HFF-Myc (cell line): ENCODE results near the gene CHCHD6.

Experiments
- DNase-seq: peaks from one replicate; pipeline ENCODE4 v3.0.0-alpha.2; 2011; ENCODE audit warnings: low read depth; ENCODE audit errors: extremely low read depth
- H3K4me3 ChIP-seq: replicated peaks from 2 replicates; pipeline ENCODE4 v1.5.1; 2011; ENCODE audit warnings: low read depth, mild to moderate bottlenecking, control low read depth, low read length
- TF ChIP-seq, protein P1 (sequence below): IDR thresholded peaks from 2 replicates; pipeline ENCODE4 v1.5.1; 2012; ENCODE audit warnings: mild to moderate bottlenecking, low read depth, low read length, control low read depth; ENCODE audit errors: missing control alignments

CHCHD6 gene

DNA sequence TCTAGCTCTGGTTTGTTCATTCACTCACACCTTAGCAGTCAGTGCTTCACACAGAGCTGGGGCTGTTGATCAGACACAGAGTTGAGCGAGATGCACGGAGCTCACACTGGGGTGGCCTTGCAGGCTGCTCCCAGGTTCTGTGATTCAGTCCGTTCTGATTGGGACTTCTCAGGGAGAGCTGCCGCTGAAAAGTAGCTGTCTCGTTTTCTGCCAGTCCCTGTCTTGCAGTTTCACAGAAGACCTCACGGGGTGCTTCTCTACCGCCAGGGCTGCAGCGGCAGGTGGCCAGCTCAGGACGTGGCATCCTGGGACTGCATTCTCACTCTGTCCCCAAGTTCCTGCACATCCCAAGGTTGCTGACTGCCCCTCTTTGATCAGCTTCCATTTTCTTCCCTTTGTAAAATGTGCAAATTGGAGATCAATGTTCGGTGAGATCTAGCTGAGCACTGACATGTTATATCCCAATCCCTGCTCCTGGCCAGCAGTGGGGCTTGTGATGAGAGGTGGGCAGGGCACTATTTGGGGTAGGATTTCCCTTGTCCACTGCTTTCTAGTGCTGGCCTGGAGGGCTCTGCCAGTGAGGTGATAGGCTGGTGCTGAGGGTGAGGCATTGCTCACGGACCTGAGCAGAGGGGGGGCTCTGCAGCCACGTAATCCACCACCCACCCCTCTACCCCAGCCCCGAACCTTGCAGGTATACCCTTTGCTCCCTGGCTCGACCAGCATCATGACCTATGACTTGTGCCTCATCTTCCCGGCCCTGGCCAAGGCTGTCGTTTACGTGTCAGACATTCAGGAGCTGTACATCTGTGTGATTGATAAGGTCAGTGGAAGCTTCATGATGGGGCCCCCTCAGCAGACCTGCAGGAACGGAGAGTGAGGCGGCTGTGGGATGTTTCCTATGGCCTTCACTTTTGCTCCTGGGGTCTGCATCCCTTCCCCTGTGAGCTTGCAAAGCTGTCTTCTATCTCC, 43.8 kb upstream of the CHCHD6 start:
- no peak overlapping the region for H3K4me3 ChIP-seq
- TF ChIP-seq, protein P1, sequence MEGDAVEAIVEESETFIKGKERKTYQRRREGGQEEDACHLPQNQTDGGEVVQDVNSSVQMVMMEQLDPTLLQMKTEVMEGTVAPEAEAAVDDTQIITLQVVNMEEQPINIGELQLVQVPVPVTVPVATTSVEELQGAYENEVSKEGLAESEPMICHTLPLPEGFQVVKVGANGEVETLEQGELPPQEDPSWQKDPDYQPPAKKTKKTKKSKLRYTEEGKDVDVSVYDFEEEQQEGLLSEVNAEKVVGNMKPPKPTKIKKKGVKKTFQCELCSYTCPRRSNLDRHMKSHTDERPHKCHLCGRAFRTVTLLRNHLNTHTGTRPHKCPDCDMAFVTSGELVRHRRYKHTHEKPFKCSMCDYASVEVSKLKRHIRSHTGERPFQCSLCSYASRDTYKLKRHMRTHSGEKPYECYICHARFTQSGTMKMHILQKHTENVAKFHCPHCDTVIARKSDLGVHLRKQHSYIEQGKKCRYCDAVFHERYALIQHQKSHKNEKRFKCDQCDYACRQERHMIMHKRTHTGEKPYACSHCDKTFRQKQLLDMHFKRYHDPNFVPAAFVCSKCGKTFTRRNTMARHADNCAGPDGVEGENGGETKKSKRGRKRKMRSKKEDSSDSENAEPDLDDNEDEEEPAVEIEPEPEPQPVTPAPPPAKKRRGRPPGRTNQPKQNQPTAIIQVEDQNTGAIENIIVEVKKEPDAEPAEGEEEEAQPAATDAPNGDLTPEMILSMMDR = peak; percentile 15
- no peak for DNase-seq

DNA sequence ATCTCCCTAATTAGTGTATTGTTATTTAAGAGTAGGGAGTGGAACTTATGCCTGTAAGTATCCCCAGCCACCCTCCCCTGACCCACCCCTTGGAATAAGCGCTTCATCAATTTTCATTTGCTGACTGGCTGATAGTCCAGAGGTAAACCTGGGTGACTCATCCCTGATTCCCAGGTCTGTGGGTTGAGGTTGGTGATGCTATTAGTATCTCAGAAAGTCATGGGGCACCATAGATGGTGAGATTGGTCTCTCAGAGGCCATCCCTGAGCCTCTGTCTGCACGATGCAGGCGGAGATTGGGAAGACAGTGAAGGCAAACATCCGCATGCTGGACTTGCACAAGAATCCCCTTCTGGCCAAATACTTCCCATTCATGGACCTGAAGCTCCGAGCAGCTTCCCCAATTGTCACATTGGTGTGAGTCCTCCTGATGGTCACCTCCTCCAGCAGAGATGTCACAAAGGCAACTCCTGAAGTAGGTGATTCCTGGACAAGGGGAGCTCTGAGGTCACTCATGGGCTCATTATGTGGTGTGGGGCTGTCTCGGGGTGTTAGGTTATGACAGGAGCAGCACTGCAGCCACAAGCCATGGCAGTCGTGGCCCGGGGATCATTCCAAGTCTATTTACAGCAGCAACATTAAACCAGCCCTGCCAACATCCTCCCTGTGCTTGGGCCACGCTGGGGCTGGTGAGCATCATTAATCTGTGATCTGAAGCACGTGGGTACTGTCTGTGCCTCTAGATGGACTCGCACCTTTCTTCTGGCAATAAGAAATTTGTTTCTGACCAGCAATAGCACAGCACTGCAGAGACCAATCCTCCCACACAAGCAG, 42.3 kb upstream of the CHCHD6 start:
- TF ChIP-seq, protein P1 = no peak
- H3K4me3 ChIP-seq = no peak overlapping the region
- DNase-seq = no peak

DNA sequence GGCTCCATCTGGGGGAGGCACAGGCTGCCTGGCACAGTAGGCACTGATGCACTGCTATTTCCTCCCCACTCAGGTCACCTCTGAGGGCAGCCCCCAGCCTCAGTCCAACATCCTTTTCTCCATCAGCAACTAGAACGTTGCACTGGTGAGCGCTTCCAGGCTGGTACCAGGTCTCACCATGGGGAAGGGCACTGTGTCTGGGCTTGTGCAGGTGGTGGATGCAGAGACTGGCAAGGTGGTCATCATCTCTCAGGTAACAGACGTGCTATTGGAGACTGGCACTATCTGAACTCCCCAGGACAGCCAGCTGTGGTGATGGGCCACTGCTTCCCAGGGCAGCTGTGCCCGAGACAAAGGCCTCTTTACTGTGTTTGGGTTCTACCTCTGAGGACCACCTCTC, 40.8 kb upstream of the CHCHD6 start:
- no peak overlapping the region for H3K4me3 ChIP-seq
- TF ChIP-seq, protein P1 = no peak
- DNase-seq = no peak

DNA sequence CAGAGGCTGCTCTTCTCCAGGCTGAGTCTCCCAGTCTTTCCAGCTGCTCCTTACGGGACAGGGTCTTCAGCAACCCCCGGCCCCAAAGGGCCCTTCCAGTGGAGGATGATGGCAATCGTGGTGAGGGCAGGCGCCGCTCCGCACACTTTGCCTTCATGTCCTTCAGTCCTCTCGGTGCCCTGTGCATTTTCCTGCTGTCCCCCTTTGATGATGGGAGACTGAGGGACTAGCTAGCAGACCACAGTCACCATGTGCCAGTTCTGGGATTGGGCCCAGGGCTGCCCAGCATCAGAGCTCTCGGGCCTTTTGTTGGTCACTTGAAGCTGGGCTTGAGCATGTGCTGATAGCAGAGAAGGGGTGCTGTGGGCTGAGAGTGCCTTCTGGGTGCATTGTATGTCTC, 40.3 kb upstream of the CHCHD6 start:
- TF ChIP-seq, protein P1 = no peak
- no peak overlapping the region for H3K4me3 ChIP-seq
- no peak for DNase-seq

DNA sequence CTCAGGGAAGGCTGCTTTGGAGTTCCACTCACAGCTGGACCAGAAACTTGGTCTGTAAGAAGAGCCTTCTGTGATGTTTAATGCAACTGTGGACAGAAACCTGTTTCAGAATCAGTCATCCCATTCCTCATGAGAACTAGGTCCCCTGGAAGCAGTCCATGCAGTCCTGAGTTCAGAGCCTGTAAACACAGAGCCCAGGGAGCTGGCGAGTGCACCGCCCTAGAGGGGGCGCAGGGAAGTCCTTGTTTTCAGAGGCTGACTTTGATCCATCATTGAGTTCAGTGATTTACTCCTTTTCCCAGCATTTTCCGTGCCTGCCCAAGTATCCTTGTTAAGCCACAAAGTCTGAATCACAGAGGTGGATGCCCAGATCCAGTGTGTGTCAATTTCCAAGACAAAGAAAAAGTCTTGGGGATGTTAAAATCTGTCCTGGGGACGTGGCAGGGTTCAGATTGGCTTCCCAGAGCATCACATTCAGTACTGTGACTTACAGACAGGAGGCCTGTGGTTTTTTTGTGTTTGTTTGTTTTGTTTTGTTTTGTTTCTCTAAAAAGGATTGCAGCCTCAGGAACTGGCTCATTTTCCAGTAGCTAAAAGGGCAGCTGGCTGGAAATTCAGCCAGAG, 39.3 kb upstream of the CHCHD6 start:
- no peak overlapping the region for H3K4me3 ChIP-seq
- DNase-seq = no peak
- TF ChIP-seq, protein P1 = peak; percentile 15

DNA sequence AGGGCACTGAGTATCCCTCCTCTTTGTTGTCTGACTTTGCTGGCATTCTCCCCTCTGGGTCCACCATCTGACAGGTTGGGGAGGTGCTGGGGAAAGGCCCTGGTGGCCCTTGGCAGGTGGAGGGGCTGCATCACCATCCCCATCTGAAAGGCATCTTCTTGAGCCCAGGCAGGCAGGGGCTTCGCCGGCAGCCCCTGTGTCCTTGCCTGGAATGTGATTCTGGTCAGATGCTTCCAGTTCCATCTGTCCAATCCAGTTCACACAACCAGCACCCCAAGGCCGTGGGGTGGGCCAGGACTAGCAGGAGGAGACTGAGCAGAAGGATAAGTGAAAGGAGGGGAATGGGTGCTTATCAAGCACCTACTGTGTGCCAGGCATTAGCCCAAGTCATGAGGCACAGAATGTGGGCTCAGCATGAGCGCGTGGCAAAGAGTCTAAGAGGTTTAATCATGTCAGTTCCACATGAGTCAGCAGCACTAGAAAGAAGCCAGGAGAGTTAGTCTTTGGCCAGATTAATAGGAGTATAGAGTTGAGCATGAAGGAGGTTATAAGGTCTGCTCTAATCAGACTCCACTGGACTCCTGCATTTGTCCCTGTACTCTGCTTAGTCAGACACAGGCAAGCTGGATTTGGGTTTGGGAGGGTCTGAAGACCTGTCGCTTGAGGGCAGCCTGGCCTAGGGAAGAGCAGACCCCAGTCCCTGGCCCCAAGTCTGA, 38.7 kb upstream of the CHCHD6 start:
- H3K4me3 ChIP-seq = no peak overlapping the region
- TF ChIP-seq, protein P1 = no peak
- no peak for DNase-seq
